Ishikawa (cell line): Measurements from ENCODE around the gene JMJD1C.

Experiments
- CEBPB ChIP-seq: IDR thresholded peaks from 2 replicates; pipeline ENCODE4 v1.6.1; 2012
- CREB1 ChIP-seq: IDR thresholded peaks from 2 replicates; pipeline ENCODE4 v1.6.1; 2012; ENCODE audit warnings: low read depth
- EGR1 ChIP-seq: IDR thresholded peaks from 2 replicates; pipeline ENCODE4 v1.6.1; 2012
- EP300 ChIP-seq: IDR thresholded peaks from 2 replicates; pipeline ENCODE4 v1.6.1; 2012; ENCODE audit warnings: borderline replicate concordance
- FOXM1 ChIP-seq: IDR thresholded peaks from 2 replicates; pipeline ENCODE4 v1.6.1; 2012; ENCODE audit warnings: low read depth, borderline replicate concordance
- NFIC ChIP-seq: IDR thresholded peaks from 2 replicates; pipeline ENCODE4 v1.6.1; 2012
- RAD21 ChIP-seq: IDR thresholded peaks from 2 replicates; pipeline ENCODE4 v1.6.1; 2012; ENCODE audit warnings: low read depth
- TAF1 ChIP-seq: IDR thresholded peaks from 2 replicates; pipeline ENCODE4 v1.6.1; 2012; ENCODE audit warnings: low read depth, mild to moderate bottlenecking
- TCF12 ChIP-seq: IDR thresholded peaks from 2 replicates; pipeline ENCODE4 v1.6.1; 2012; ENCODE audit warnings: low read depth
- TEAD4 ChIP-seq: IDR thresholded peaks from 2 replicates; pipeline ENCODE4 v1.6.1; 2012
- USF1 ChIP-seq: IDR thresholded peaks from 2 replicates; pipeline ENCODE4 v1.6.1; 2012
- YY1 ChIP-seq: IDR thresholded peaks from 2 replicates; pipeline ENCODE4 v1.6.1; 2012; ENCODE audit warnings: low read depth
- ZBTB7A ChIP-seq: IDR thresholded peaks from 2 replicates; pipeline ENCODE4 v1.6.1; 2012; ENCODE audit warnings: low read depth
- TF ChIP-seq, protein P1 (sequence below): IDR thresholded peaks from 2 replicates; pipeline ENCODE4 v1.6.1; 2012; ENCODE audit warnings: low read depth, mild to moderate bottlenecking
- TF ChIP-seq, protein P2 (sequence below): IDR thresholded peaks from 2 replicates; pipeline ENCODE4 v1.6.1; 2012

Gene JMJD1C

GRCh38 chr10:63201118-63201517 lies 264.7 kb downstream of the JMJD1C start:
- no peak for TF ChIP-seq ZBTB7A
- no peak for TF ChIP-seq RAD21
- TF ChIP-seq EGR1, result no peak
- TF ChIP-seq EP300, result no peak
- TF ChIP-seq, protein P1, sequence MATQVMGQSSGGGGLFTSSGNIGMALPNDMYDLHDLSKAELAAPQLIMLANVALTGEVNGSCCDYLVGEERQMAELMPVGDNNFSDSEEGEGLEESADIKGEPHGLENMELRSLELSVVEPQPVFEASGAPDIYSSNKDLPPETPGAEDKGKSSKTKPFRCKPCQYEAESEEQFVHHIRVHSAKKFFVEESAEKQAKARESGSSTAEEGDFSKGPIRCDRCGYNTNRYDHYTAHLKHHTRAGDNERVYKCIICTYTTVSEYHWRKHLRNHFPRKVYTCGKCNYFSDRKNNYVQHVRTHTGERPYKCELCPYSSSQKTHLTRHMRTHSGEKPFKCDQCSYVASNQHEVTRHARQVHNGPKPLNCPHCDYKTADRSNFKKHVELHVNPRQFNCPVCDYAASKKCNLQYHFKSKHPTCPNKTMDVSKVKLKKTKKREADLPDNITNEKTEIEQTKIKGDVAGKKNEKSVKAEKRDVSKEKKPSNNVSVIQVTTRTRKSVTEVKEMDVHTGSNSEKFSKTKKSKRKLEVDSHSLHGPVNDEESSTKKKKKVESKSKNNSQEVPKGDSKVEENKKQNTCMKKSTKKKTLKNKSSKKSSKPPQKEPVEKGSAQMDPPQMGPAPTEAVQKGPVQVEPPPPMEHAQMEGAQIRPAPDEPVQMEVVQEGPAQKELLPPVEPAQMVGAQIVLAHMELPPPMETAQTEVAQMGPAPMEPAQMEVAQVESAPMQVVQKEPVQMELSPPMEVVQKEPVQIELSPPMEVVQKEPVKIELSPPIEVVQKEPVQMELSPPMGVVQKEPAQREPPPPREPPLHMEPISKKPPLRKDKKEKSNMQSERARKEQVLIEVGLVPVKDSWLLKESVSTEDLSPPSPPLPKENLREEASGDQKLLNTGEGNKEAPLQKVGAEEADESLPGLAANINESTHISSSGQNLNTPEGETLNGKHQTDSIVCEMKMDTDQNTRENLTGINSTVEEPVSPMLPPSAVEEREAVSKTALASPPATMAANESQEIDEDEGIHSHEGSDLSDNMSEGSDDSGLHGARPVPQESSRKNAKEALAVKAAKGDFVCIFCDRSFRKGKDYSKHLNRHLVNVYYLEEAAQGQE, result no peak
- no peak for TF ChIP-seq CEBPB
- no peak for TF ChIP-seq FOXM1
- no peak for TF ChIP-seq TEAD4
- no peak for TF ChIP-seq TAF1
- no peak for TF ChIP-seq TCF12
- TF ChIP-seq NFIC, result no peak
- no peak for TF ChIP-seq CREB1
- TF ChIP-seq YY1, result no peak
- TF ChIP-seq, protein P2, sequence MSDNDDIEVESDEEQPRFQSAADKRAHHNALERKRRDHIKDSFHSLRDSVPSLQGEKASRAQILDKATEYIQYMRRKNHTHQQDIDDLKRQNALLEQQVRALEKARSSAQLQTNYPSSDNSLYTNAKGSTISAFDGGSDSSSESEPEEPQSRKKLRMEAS, result no peak

DNA sequence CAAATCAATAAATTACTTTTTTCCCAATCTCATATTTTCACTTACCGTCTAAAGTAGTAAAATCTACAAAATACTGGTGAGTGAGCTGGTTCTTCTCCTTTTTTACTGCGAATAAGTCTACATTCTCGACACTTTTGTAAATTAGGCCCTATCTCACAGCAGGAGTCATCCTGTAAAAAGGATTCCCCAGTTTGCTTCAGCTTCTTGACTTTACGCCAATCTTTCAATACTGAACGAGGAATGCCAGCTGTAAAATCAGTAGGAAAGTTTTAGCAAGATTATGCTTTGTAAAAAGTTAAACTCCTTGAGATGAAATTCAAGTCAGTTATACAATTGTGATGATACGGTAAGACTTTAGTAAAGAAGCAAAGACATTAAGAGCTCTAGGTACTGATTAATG lies 265.3 kb downstream of the JMJD1C start:
- TF ChIP-seq, protein P2, result no peak
- TF ChIP-seq EGR1 (no peak), RAD21 (no peak), YY1 (no peak), CREB1 (no peak), NFIC (no peak), TCF12 (no peak), FOXM1 (no peak), TAF1 (no peak), CEBPB (no peak), EP300 (no peak), TEAD4 (no peak), USF1 (no peak), ZBTB7A (no peak)
- TF ChIP-seq, protein P1, result no peak

DNA sequence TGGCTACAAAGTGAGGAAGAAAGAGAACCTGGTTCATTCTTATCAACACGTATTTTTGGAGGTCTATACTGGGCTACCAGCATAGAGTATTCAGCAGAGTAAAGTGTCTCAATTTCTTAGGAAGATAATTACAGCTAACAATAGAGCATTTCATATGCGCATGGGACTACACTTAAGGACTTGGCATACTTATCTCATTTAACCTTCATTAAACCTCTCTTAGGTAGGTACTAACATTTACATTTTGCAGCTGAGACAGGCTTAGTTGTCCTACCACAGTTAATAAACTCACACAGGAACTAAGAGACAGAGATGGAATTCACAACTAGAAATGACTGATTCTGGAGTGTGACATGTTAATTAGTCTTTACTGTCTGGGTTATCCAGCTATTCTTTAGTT lies 266.1 kb downstream of the JMJD1C start:
- TF ChIP-seq TAF1 (no peak), YY1 (no peak), ZBTB7A (no peak), RAD21 (no peak), EGR1 (no peak), TCF12 (no peak), FOXM1 (no peak), NFIC (no peak), EP300 (no peak), CEBPB (no peak), TEAD4 (no peak), CREB1 (no peak)
- TF ChIP-seq, protein P2, result no peak
- TF ChIP-seq, protein P1, result no peak

- TF ChIP-seq USF1, result no peak
- no peak for TF ChIP-seq ZBTB7A
- TF ChIP-seq EP300, result no peak
- no peak for TF ChIP-seq EGR1
- TF ChIP-seq FOXM1, result no peak
Observed at GRCh38 chr10:63197344-63198092, 268.3 kb downstream of the JMJD1C start.
